Activated CD8-positive, alpha-beta T cell treated with anti-CD3 and anti-CD28 coated beads for 36 hours (primary cell): ENCODE measurements around the gene HOXD10. TPM values are rescaled to one million over a fixed set of nuclear protein-coding genes. Genes with fewer than 3 reads are reported as not detected.
A peak's percentile ranks its signal among the peaks of the same experiment; 100 is the strongest.

Experiments used
- ATAC-seq: fragments of 200-7000 bp; cut with Tn5 transposase; one replicate; pipeline ENCODE4 v1.10.0; 2021; ENCODE audit warnings: mild to moderate bottlenecking, moderate library complexity
- CTCF ChIA-PET: fragments of 350-600 bp; sonication (Branson Sonifier 250); formaldehyde crosslinking; loops from one replicate; lab custom pipeline; 2021; ENCODE audit warnings: antibody characterized with exemption; lab: Charles Lee
- POLR2A ChIA-PET: fragments of 350-600 bp; sonication (Branson Sonifier 250); formaldehyde crosslinking; loops from one replicate; lab custom pipeline; 2021; ENCODE audit warnings: antibody characterized with exemption; lab: Charles Lee
- DNase-seq: peaks from one replicate; pipeline ENCODE4 v3.0.0-alpha.2; 2020
- H3K27ac Mint-ChIP-seq: one replicate; pipeline ENCODE4 v1.8.0; 2021; ENCODE audit warnings: mild to moderate bottlenecking, mixed read lengths
- H3K27me3 Mint-ChIP-seq: one replicate; pipeline ENCODE4 v1.8.0; 2021; ENCODE audit warnings: mixed read lengths
- H3K36me3 Mint-ChIP-seq: one replicate; pipeline ENCODE4 v1.8.0; 2021; ENCODE audit warnings: low read depth, mixed read lengths
- H3K4me1 Mint-ChIP-seq: one replicate; pipeline ENCODE4 v1.8.0; 2021; ENCODE audit warnings: low read depth, mixed read lengths
- H3K4me3 Mint-ChIP-seq: one replicate; pipeline ENCODE4 v1.8.0; 2021; ENCODE audit warnings: mild to moderate bottlenecking, moderate library complexity, mixed read lengths
- H3K9me3 Mint-ChIP-seq: one replicate; pipeline ENCODE4 v1.8.0; 2021; ENCODE audit warnings: mixed read lengths
- CTCF ChIP-seq: fragments of 200-600 bp; IDR thresholded peaks from one replicate; pipeline ENCODE4 v1.8.0; 2022; ENCODE audit warnings: antibody characterized with exemption, mild to moderate bottlenecking
- intact Hi-C: fragments of 100-400 bp; cut with micrococcal nuclease; formaldehyde crosslinking; loops from one replicate; pipeline ENCODE4 v1.10.0; 2022
- total RNA-seq, 2 experiments: library from RNA; stranded (reverse); gene quantifications; one replicate each; pipeline ENCODE4 v1.2.3, GENCODE V29; 2021

HOXD10 gene
- total RNA-seq, 2 experiments from 2014 or later, result not detected

- Mint-ChIP-seq H3K9me3 (peaks cover 4% of the 10 kb centered on the region), H3K27ac (no peak overlapping the region), H3K36me3 (peaks cover 3% of the 10 kb centered on the region), H3K27me3 (peaks cover 84% of the 10 kb centered on the region), H3K4me3 (peak overlapping the region; percentile 15), H3K4me1 (peaks cover 13% of the 10 kb centered on the region)
- no peak for DNase-seq
- POLR2A ChIA-PET, result no interaction called here
- ATAC-seq, result no peak
- TF ChIP-seq CTCF, result no peak
- CTCF ChIA-PET, result interaction anchor here (1.2 to 5.5 kb wide), 2 partner anchors 24 to 37 kb away, joined by 3 to 34 read pairs; no protein-coding TSS in a partner anchor
- intact Hi-C loops, result loop anchor here (5.0 kb wide), 1 partner anchor 42 kb away; the partner anchor contains the start of gene HOXD9
These were observed 47.6 kb downstream of the HOXD10 start for GRCh38 chr2:176164201-176164600.

- ChIA-PET POLR2A (no interaction called here), CTCF (interaction anchor here (1.2 to 5.5 kb wide), 2 partner anchors 25 to 38 kb away, joined by 3 to 34 read pairs; no protein-coding TSS in a partner anchor)
- H3K36me3 Mint-ChIP-seq, result peaks cover 3% of the 10 kb centered on the region
- no peak overlapping the region for H3K4me3 Mint-ChIP-seq
- peaks cover 11% of the 10 kb centered on the region for H3K4me1 Mint-ChIP-seq
- intact Hi-C loops, result loop anchor here (5.0 kb wide), 1 partner anchor 42 kb away; the partner anchor contains the start of gene HOXD9
- DNase-seq (no peak), ATAC-seq (no peak)
- H3K9me3 Mint-ChIP-seq, result peaks cover 4% of the 10 kb centered on the region
- no peak for TF ChIP-seq CTCF
- no peak overlapping the region for H3K27ac Mint-ChIP-seq
- peaks cover 85% of the 10 kb centered on the region for H3K27me3 Mint-ChIP-seq
These were observed 48.2 kb downstream of the HOXD10 start for GRCh38 chr2:176164611-176165369.

- ChIA-PET POLR2A (no interaction called here), CTCF (interaction anchor here (1.2 kb wide), 1 partner anchor 39 kb away, joined by 3 read pairs; no protein-coding TSS in a partner anchor)
- Mint-ChIP-seq H3K36me3 (peaks cover 3% of the 10 kb centered on the region), H3K9me3 (peaks cover 4% of the 10 kb centered on the region), H3K27ac (no peak overlapping the region), H3K27me3 (peaks cover 85% of the 10 kb centered on the region), H3K4me3 (no peak overlapping the region), H3K4me1 (peaks cover 11% of the 10 kb centered on the region)
- intact Hi-C loops, result no loop called here
- TF ChIP-seq CTCF, result no peak
- DNase-seq, result no peak
- no peak for ATAC-seq
These were observed 48.9 kb downstream of the HOXD10 start for GRCh38 chr2:176165370-176166050.

GRCh38 chr2:176166272-176166671 is 49.7 kb downstream of the HOXD10 start:
- POLR2A ChIA-PET, result no interaction called here
- no peak for TF ChIP-seq CTCF
- H3K4me3 Mint-ChIP-seq, result no peak overlapping the region
- CTCF ChIA-PET, result no interaction called here
- H3K4me1 Mint-ChIP-seq, result peaks cover 11% of the 10 kb centered on the region
- H3K9me3 Mint-ChIP-seq, result peaks cover 4% of the 10 kb centered on the region
- H3K36me3 Mint-ChIP-seq, result peaks cover 3% of the 10 kb centered on the region
- DNase-seq (no peak), ATAC-seq (no peak)
- H3K27ac Mint-ChIP-seq, result no peak overlapping the region
- intact Hi-C loops, result no loop called here
- H3K27me3 Mint-ChIP-seq, result peaks cover 84% of the 10 kb centered on the region
